HepG2 (cell line): ENCODE data around the gene ZCCHC7. TPM values are rescaled to one million over a fixed set of nuclear protein-coding genes. Genes with fewer than 3 reads are reported as not detected.
A peak's percentile ranks its signal among the peaks of the same experiment; 100 is the strongest.

ENCODE experiments used
- IRF2 ChIP-seq: IDR thresholded peaks from 2 replicates; pipeline ENCODE4 v1.6.1; 2018; ENCODE audit warnings: missing genetic modification reagents, missing compliant biosample characterization
- MEIS2 ChIP-seq: sonication (generic); formaldehyde crosslinking; IDR thresholded peaks from 2 replicates; pipeline ENCODE4 v1.9.0; 2021; ENCODE audit warnings: mild to moderate bottlenecking, missing genetic modification reagents
- MIER2 ChIP-seq: IDR thresholded peaks from 2 replicates; pipeline ENCODE4 v1.6.1; 2016; ENCODE audit warnings: missing biosample characterization, missing genetic modification reagents
- MTA3 ChIP-seq: sonication (generic); formaldehyde crosslinking; IDR thresholded peaks from 2 replicates; pipeline ENCODE4 v1.4.0; 2020; ENCODE audit warnings: missing genetic modification reagents
- MXD4 ChIP-seq: IDR thresholded peaks from 2 replicates; pipeline ENCODE4 v1.6.1; 2016; ENCODE audit warnings: mild to moderate bottlenecking, missing biosample characterization, missing genetic modification reagents
- NFE2L2 ChIP-seq: fragments of 150-350 bp; IDR thresholded peaks from 2 replicates; pipeline ENCODE4 v1.6.1; 2014; ENCODE audit warnings: low read length
- PHF5A ChIP-seq: IDR thresholded peaks from one replicate; pipeline ENCODE4 v1.6.1; 2018; ENCODE audit warnings: low read depth, missing genetic modification reagents; ENCODE audit not compliant: unreplicated experiment
- SKI ChIP-seq: fragments of 450-650 bp; IDR thresholded peaks from one replicate; pipeline ENCODE4 v1.6.1; 2018; ENCODE audit warnings: mild to moderate bottlenecking; ENCODE audit not compliant: partially characterized antibody
- SOX5 ChIP-seq: IDR thresholded peaks from 2 replicates; pipeline ENCODE4 v1.6.1; 2016; ENCODE audit warnings: borderline replicate concordance
- ZNF138 ChIP-seq: sonication (generic); formaldehyde crosslinking; IDR thresholded peaks from 2 replicates; pipeline ENCODE4 v1.5.0; 2020; ENCODE audit warnings: mild to moderate bottlenecking, low read depth, missing genetic modification reagents
- ZNF432 ChIP-seq: sonication (generic); formaldehyde crosslinking; IDR thresholded peaks from 2 replicates; pipeline ENCODE4 v1.5.0; 2020; ENCODE audit warnings: missing genetic modification reagents, mild to moderate bottlenecking, borderline replicate concordance
- ZNF816 ChIP-seq: sonication (generic); formaldehyde crosslinking; IDR thresholded peaks from 2 replicates; pipeline ENCODE4 v1.8.0; 2022; ENCODE audit warnings: missing genetic modification reagents, mild to moderate bottlenecking, borderline replicate concordance
- polyA plus RNA-seq, 8 experiments: library from polyadenylated mRNA; depleted of rRNA in 3 of 8; stranded (reverse) in 7 of 8; unstranded in 1 of 8; fragments of >200 nt; fragmentation: Illumina TruSeq in 4 of 8; extraction: Trizol in 4 of 8; gene quantifications; 2 replicates each; pipeline versions ENCODE4 v1.2.1 to v1.2.3, GENCODE V29; 2011 to 2016; ENCODE audit warnings: low read depth in 4 of 8, missing spikeins in 1 of 8, mixed read lengths in 1 of 8; ENCODE audit not compliant: insufficient read depth in 1 of 8
- total RNA-seq, 5 experiments: library from RNA; depleted of rRNA; stranded (reverse); fragments of >200 nt; fragmentation: Illumina TruSeq; extraction: Trizol; gene quantifications; 2 replicates each; pipeline ENCODE4 v1.2.3, GENCODE V29; 2016; ENCODE audit warnings: low read depth in 1 of 5
- TF ChIP-seq, protein P1 (sequence below): IDR thresholded peaks from 2 replicates; pipeline ENCODE4 v1.6.1; 2016; ENCODE audit warnings: missing compliant biosample characterization, missing genetic modification reagents, borderline replicate concordance
- TF ChIP-seq, protein P2 (sequence below): sonication (generic); formaldehyde crosslinking; IDR thresholded peaks from 2 replicates; pipeline ENCODE4 v1.8.1; 2023; ENCODE audit warnings: missing genetic modification reagents, inconsistent platforms, borderline replicate concordance
- TF ChIP-seq, protein P3 (sequence below): fragments of 450-650 bp; IDR thresholded peaks from 2 replicates; pipeline ENCODE4 v1.6.1; 2016
- TF ChIP-seq, protein P4 (sequence below): sonication (generic); formaldehyde crosslinking; IDR thresholded peaks from 2 replicates; pipeline ENCODE4 v1.4.0; 2020; ENCODE audit warnings: missing genetic modification reagents; ENCODE audit errors: not compliant biosample characterization
- TF ChIP-seq, protein P5 (sequence below): sonication (generic); formaldehyde crosslinking; IDR thresholded peaks from 2 replicates; pipeline ENCODE4 v1.4.0; 2020; ENCODE audit warnings: missing genetic modification reagents, borderline replicate concordance
- TF ChIP-seq, protein P6 (sequence below): sonication (generic); formaldehyde crosslinking; conservative IDR thresholded peaks from 2 replicates; pipeline ENCODE4 v1.8.0; 2022; ENCODE audit warnings: mild to moderate bottlenecking, moderate library complexity, missing genetic modification reagents
- TF ChIP-seq, protein P7 (sequence below): sonication (generic); formaldehyde crosslinking; IDR thresholded peaks from 2 replicates; pipeline ENCODE4 v1.4.0; 2020; ENCODE audit warnings: mild to moderate bottlenecking, low read depth, missing genetic modification reagents

The ZCCHC7 gene
- total and polyA plus RNA-seq, 2 of the 13 experiments (the other 11 are each of a cell fraction or from before 2014, with no cell fraction given), result 13.6 to 19.3 TPM

DNA sequence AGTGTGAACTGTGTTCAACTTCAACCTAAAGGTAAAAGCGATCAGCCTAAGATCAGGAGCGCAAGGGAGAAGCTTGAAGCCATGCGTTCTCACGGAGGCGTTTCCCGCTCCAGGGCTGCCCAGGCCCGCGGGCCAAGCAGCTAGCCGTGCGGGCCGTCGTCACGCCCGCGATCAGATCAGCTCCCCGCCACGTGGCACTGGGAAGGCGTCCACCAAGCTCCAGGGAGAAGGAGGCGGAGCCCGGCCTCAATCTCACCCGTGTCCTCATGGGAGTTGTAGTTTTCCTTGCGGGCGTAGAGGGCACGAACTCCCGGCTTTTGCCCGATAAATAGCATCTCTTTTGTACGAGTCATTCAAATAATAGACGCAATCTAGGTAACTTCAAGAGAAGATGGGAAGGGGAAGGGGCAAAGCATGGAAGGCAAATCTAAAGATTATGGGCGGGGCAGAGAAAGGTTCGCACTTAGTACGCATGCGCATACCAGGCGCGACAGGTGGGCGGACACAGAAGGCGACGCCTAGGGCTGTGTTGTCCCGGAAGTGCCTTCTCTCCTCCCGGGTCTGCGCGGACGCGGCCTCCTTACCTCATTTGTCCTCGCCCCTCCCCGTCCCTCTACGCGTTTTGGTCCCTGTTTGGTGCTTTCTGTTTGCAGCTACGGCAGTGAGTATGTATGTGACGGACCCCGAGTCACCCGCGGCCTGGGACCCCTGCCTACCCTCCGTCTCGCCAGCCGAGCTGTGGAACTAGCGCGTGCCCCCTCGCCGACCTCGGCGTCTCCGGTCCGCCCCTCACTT, 40.8 kb upstream of the ZCCHC7 start (continued):
- TF ChIP-seq, protein P1, sequence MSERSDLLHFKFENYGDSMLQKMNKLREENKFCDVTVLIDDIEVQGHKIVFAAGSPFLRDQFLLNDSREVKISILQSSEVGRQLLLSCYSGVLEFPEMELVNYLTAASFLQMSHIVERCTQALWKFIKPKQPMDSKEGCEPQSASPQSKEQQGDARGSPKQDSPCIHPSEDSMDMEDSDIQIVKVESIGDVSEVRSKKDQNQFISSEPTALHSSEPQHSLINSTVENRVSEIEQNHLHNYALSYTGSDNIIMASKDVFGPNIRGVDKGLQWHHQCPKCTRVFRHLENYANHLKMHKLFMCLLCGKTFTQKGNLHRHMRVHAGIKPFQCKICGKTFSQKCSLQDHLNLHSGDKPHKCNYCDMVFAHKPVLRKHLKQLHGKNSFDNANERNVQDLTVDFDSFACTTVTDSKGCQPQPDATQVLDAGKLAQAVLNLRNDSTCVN (CRISPR knock-in tag), result peak; percentile 96
- TF ChIP-seq, protein P2, sequence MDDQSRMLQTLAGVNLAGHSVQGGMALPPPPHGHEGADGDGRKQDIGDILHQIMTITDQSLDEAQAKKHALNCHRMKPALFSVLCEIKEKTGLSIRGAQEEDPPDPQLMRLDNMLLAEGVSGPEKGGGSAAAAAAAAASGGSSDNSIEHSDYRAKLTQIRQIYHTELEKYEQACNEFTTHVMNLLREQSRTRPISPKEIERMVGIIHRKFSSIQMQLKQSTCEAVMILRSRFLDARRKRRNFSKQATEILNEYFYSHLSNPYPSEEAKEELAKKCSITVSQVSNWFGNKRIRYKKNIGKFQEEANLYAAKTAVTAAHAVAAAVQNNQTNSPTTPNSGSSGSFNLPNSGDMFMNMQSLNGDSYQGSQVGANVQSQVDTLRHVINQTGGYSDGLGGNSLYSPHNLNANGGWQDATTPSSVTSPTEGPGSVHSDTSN (CRISPR knock-in tag), result peak; percentile 93
- peak; percentile 89; the same call in 1 of the 2 replicates for TF ChIP-seq ZNF816 (CRISPR knock-in tag)
- TF ChIP-seq, protein P3, sequence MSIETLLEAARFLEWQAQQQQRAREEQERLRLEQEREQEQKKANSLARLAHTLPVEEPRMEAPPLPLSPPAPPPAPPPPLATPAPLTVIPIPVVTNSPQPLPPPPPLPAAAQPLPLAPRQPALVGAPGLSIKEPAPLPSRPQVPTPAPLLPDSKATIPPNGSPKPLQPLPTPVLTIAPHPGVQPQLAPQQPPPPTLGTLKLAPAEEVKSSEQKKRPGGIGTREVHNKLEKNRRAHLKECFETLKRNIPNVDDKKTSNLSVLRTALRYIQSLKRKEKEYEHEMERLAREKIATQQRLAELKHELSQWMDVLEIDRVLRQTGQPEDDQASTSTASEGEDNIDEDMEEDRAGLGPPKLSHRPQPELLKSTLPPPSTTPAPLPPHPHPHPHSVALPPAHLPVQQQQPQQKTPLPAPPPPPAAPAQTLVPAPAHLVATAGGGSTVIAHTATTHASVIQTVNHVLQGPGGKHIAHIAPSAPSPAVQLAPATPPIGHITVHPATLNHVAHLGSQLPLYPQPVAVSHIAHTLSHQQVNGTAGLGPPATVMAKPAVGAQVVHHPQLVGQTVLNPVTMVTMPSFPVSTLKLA, result peak; percentile 76
- TF ChIP-seq MEIS2 (CRISPR knock-in tag), result peak; percentile 94
- TF ChIP-seq, protein P4, sequence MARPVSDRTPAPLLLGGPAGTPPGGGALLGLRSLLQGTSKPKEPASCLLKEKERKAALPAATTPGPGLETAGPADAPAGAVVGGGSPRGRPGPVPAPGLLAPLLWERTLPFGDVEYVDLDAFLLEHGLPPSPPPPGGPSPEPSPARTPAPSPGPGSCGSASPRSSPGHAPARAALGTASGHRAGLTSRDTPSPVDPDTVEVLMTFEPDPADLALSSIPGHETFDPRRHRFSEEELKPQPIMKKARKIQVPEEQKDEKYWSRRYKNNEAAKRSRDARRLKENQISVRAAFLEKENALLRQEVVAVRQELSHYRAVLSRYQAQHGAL, result peak; percentile 98
- no peak for TF ChIP-seq SKI
- peak; percentile 79 for TF ChIP-seq MIER2
- peak; percentile 76; the same call in 1 of the 2 replicates for TF ChIP-seq ZNF432
- TF ChIP-seq MTA3 (CRISPR knock-in tag), result no peak
- TF ChIP-seq IRF2 (CRISPR knock-in tag), result peak; percentile 89
- TF ChIP-seq ZNF138 (CRISPR knock-in tag), result peak; percentile 100
- TF ChIP-seq, protein P5, sequence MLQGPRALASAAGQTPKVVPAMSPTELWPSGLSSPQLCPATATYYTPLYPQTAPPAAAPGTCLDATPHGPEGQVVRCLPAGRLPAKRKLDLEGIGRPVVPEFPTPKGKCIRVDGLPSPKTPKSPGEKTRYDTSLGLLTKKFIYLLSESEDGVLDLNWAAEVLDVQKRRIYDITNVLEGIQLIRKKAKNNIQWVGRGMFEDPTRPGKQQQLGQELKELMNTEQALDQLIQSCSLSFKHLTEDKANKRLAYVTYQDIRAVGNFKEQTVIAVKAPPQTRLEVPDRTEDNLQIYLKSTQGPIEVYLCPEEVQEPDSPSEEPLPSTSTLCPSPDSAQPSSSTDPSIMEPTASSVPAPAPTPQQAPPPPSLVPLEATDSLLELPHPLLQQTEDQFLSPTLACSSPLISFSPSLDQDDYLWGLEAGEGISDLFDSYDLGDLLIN (CRISPR knock-in tag), result peak; percentile 94; the same call in 1 of the 2 replicates
- no peak for TF ChIP-seq NFE2L2
- peak; percentile 98 for TF ChIP-seq MXD4 (CRISPR knock-in tag)
- TF ChIP-seq, protein P6, sequence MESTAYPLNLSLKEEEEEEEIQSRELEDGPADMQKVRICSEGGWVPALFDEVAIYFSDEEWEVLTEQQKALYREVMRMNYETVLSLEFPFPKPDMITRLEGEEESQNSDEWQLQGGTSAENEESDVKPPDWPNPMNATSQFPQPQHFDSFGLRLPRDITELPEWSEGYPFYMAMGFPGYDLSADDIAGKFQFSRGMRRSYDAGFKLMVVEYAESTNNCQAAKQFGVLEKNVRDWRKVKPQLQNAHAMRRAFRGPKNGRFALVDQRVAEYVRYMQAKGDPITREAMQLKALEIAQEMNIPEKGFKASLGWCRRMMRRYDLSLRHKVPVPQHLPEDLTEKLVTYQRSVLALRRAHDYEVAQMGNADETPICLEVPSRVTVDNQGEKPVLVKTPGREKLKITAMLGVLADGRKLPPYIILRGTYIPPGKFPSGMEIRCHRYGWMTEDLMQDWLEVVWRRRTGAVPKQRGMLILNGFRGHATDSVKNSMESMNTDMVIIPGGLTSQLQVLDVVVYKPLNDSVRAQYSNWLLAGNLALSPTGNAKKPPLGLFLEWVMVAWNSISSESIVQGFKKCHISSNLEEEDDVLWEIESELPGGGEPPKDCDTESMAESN (CRISPR knock-in tag), result peak; percentile 99
- no peak for TF ChIP-seq PHF5A (CRISPR knock-in tag)
- TF ChIP-seq, protein P7, sequence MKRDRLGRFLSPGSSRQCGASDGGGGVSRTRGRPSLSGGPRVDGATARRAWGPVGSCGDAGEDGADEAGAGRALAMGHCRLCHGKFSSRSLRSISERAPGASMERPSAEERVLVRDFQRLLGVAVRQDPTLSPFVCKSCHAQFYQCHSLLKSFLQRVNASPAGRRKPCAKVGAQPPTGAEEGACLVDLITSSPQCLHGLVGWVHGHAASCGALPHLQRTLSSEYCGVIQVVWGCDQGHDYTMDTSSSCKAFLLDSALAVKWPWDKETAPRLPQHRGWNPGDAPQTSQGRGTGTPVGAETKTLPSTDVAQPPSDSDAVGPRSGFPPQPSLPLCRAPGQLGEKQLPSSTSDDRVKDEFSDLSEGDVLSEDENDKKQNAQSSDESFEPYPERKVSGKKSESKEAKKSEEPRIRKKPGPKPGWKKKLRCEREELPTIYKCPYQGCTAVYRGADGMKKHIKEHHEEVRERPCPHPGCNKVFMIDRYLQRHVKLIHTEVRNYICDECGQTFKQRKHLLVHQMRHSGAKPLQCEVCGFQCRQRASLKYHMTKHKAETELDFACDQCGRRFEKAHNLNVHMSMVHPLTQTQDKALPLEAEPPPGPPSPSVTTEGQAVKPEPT, result peak; percentile 98
- peak; percentile 72 for TF ChIP-seq SOX5
